ENCODE measurements around the gene DNTT. TPM values are rescaled to one million over a fixed set of nuclear protein-coding genes. Genes with fewer than 3 reads are reported as not detected.
A peak's percentile ranks its signal among the peaks of the same experiment; 100 is the strongest.

DNTT gene
- polyA plus RNA-seq, 3 donors = 0.12 to 0.34 TPM; not detected in 1

- DNase-seq = peak; percentile 87
Measured at GRCh38 chr10:96374985-96375830, 71.0 kb downstream of the DNTT start.

DNA sequence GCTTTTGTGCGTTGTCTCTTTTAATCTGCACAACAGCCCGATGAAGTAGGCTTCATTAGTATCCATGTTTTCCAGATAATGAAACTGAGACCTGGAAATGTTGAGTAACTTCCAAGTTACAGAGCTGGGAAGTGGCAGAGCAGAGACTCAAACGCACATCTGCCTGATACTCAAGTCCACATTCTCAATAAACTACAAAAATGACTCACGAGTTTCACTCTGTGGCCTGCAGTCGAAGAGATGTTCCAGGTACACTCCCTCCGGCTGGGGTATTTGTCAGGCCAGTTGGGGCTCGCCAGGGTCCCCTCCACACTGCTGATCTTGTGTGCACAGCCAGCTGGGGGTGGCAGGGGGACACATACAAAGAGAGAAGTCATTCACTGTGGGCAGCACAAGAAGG, 72.2 kb downstream of the DNTT start:
- DNase-seq = no peak

DNA sequence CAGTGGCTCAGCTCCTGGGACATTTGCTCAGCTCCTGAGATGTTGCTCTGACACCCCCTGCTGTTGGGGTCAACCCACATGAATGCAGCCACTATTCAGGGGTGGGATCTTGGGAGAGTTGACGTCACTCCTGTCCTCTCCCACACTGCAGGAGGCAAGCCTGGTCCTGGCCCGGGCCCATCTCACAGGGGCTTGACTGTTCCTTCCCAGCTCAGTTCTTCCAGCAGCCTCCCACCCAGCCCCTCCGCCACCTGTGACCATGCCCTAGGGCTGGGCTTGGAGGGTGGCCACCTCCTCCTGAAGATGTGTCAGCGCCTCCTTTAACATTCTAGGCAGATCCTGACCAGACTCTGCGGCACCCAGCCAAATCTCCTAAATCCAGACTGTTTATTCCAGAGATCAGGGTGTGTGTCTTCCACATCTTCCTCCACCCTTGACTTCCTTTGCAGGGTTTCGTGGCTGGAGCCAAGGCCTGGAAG, 73.6 kb downstream of the DNTT start:
- DNase-seq = no peak

DNA sequence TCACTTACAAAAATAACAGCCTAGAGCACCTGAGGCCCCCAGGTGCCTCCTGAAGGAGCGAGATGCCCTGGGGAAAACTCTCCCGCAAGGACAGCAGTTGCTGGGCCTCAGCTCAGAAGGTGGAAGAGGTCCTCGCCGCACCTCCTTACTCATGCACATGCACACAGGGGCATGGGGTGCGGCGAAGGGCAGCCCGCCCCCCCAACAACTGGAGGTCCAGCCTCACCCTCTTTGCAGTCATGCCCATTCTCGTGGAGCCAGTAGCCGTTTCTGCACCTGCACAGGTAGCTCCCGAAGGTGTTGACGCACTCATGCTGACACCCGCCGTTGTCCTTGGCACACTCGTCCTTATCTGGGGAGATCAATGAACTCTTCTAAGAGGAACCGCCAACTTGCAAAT, 74.5 kb downstream of the DNTT start:
- no peak for DNase-seq

DNA sequence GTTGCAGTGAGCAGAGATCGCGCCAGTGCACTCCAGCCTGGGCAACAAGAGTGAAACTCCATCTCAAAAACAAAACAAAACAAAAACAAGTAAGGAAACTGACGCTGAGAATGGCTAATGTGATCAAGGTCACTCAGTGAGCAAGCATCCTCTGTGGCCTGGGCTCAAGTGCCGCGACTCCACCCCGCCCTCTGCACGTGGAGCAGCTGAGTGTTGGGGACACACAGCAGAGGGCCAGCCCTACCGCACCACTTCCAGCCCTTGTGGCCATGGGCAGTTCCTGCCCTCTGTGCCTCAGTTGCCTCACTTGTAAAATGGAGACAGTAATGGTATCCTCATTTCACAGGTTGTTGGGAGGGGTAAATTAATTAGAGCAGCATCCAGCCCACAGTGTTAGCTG, 75.5 kb downstream of the DNTT start:
- DNase-seq = no peak

DNA sequence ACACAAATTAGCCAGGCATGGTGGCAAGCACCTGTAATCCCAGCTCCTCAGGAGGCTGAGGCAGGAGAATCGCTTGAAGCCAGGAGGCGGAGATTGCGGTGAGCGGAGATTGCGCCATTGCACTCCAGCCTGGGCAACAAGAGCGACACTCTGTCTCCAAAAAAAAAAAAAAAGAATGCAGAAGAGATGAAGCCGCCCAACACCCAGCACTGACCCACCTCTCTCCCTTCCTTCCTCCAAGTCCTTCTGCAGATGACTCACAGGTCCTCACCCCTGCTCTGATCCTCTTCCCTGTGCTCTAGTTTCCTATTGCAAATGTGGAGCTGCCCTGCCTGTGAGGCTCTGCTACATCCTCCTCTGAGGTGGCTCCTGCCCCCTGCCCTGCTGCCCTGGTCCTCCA, 76.6 kb downstream of the DNTT start:
- no peak for DNase-seq

GRCh38 chr10:96384506-96384905, 80.3 kb downstream of the DNTT start:
- DNase-seq = no peak

DNA sequence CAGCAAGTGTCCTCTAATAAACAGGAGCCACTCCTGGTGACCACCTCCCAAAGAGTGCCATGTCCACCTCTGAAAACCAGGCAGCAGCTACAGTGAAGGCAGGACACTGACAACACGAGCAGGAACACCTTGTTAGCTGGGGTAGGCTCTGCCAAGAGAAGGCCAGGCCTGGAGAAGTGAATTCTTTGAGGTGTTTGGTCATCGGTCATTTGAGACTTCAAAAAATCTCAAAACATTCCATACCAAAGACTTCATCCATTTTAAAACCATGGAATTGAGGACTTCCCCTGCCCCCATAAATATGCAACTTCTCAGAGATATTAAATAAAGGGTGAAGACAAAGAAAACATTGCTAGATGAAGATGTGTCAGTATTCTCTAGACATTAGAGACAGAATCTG, 82.9 kb downstream of the DNTT start:
- no peak for DNase-seq

DNA sequence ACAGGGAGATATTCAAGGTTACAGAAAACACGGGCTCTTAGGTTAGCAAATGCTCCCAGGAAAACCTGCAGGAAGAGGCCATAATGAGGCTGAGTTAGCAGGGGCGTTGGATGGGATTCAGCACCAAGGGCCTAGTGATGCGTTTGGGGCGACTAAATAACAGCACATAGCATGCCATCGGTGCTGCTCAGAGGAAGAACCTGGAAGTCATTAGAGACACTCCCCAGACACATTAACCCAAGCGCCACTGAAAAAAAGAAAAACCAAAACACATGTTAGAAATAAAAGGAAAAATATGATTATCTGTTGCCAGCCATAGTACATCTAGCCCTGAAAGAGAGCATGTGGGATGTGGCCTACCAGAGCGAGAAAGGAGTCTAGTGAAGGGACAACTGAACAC, 83.4 kb downstream of the DNTT start:
- DNase-seq = no peak

Other genes with a start within 250 kb of the DNTT start
- 10 to 100 TPM; 32.4 to 55.3 (median 50.5) TPM for gene ZNF518A, start 174.1 kb upstream of the DNTT start, polyA plus RNA-seq (ENCODE audit: insufficient read length in 3 of 3)
- gene BLNK, start 32.9 kb upstream of the DNTT start, polyA plus RNA-seq (ENCODE audit: insufficient read length in 3 of 3) = 10 to 100 TPM; 36.9 to 59.3 (median 47.2) TPM
- not detected for gene OPALIN, start 54.6 kb downstream of the DNTT start, polyA plus RNA-seq (ENCODE audit: insufficient read length in 3 of 3)
- 1 to 10 TPM in 2 of 3 donors, under 1 TPM in 1; 0.71 to 1.1 (median 1.1) TPM for gene TLL2, start 209.5 kb downstream of the DNTT start, polyA plus RNA-seq (ENCODE audit: insufficient read length in 3 of 3)